ENCODE measurements around the gene SCN1B. TPM values are rescaled to one million over a fixed set of nuclear protein-coding genes. Genes with fewer than 3 reads are reported as not detected.

Gene SCN1B
- total RNA-seq, 4 donors from 2014 or later, result 194 to 469 (median 289) TPM

GRCh38 chr19:35059799-35060091 is 29.5 kb downstream of the SCN1B start:
- Histone ChIP-seq H3K27ac (no peak overlapping the region), H3K27me3 (no peaks in the 10 kb centered on the region), H3K4me3 (no peak overlapping the region), H3K9me3 (no peaks in the 10 kb centered on the region), H3K4me1 (peaks cover 16 to 30% of the 10 kb centered on the region in 2 donors), H3K36me3 (no peaks in the 10 kb centered on the region)
- in situ Hi-C loops (cut with MboI; ENCODE audit: low sequenced_read_pairs in 4 of 4), result loop anchor here in 1 of 4 donors (10.0 kb wide), 1 partner anchor 75 kb away; the partner anchor contains the start of genes FXYD1 and LGI4
- no peak for ATAC-seq
- intact Hi-C loops (cut with DNase I; ENCODE audit: low total_unique reads), result no loop called here
- TF ChIP-seq POLR2A (IDR thresholded peaks at IDR 0.05), result no peak
- TF ChIP-seq, protein P1, sequence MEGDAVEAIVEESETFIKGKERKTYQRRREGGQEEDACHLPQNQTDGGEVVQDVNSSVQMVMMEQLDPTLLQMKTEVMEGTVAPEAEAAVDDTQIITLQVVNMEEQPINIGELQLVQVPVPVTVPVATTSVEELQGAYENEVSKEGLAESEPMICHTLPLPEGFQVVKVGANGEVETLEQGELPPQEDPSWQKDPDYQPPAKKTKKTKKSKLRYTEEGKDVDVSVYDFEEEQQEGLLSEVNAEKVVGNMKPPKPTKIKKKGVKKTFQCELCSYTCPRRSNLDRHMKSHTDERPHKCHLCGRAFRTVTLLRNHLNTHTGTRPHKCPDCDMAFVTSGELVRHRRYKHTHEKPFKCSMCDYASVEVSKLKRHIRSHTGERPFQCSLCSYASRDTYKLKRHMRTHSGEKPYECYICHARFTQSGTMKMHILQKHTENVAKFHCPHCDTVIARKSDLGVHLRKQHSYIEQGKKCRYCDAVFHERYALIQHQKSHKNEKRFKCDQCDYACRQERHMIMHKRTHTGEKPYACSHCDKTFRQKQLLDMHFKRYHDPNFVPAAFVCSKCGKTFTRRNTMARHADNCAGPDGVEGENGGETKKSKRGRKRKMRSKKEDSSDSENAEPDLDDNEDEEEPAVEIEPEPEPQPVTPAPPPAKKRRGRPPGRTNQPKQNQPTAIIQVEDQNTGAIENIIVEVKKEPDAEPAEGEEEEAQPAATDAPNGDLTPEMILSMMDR (IDR thresholded peaks at IDR 0.05 in 4 of 5, conservative IDR thresholded peaks at IDR 0.05 in 1 of 5), result no peak
- DNase-seq, result no peak

DNA sequence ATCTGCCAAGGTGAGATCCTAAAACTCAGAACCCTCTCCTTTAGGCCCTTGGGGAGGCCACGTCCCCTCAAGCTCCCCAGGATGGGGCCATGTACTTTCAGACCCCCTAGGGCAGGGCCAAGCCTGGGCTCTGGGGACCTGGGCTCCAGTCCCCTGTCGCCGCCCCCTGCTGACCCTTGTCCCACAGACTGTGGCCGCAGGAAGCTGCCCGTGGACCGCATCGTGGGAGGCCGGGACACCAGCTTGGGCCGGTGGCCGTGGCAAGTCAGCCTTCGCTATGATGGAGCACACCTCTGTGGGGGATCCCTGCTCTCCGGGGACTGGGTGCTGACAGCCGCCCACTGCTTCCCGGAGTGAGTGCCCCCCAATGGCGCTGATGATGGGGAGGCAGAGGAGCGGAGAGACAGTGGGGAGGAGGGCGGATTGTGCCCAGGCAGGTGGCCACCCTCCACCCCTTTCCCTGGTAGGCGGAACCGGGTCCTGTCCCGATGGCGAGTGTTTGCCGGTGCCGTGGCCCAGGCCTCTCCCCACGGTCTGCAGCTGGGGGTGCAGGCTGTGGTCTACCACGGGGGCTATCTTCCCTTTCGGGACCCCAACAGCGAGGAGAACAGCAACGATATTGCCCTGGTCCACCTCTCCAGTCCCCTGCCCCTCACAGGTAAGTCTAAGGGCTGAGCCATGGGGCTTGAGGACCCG is 30.0 kb downstream of the SCN1B start:
- in situ Hi-C loops (cut with MboI; ENCODE audit: low sequenced_read_pairs in 4 of 4), result loop anchor here in 1 of 4 donors (10.0 kb wide), 1 partner anchor 74 kb away; the partner anchor contains the start of genes FXYD1 and LGI4

GRCh38 chr19:35061583-35062373 is 31.5 kb downstream of the SCN1B start:
- H3K27ac ChIP-seq, result peak overlapping the region in 3 of 4 donors; percentile 48 to 76 (median 65)
- in situ Hi-C loops (cut with MboI; ENCODE audit: low sequenced_read_pairs in 4 of 4), result loop anchor here in 1 of 4 donors (10.0 kb wide), 1 partner anchor 73 kb away; the partner anchor contains the start of genes FXYD1 and LGI4
- H3K36me3 ChIP-seq, result no peaks in the 10 kb centered on the region
- TF ChIP-seq, protein P1 (IDR thresholded peaks at IDR 0.05 in 4 of 5, conservative IDR thresholded peaks at IDR 0.05 in 1 of 5), result no peak
- TF ChIP-seq POLR2A (IDR thresholded peaks at IDR 0.05), result no peak
- no peaks in the 10 kb centered on the region for H3K27me3 ChIP-seq
- H3K4me1 ChIP-seq, result peaks cover 8 to 17% of the 10 kb centered on the region in 2 donors
- no peak overlapping the region for H3K4me3 ChIP-seq
- H3K9me3 ChIP-seq, result no peaks in the 10 kb centered on the region
- DNase-seq, result peak; percentile 52 to 72
- peak; percentile 92 for ATAC-seq
- intact Hi-C loops (cut with DNase I; ENCODE audit: low total_unique reads), result no loop called here

More for the DNA sequence above, 30.0 kb downstream of the SCN1B start:
- H3K4me1 ChIP-seq, result peaks cover 16 to 30% of the 10 kb centered on the region in 2 donors
- peak overlapping the region in 1 of 4 donors; percentile 76 for H3K27ac ChIP-seq
- ATAC-seq (no peak), DNase-seq (no peak)
- H3K4me3 ChIP-seq, result no peak overlapping the region
- intact Hi-C loops (cut with DNase I; ENCODE audit: low total_unique reads), result no loop called here
- no peaks in the 10 kb centered on the region for H3K9me3 ChIP-seq
- no peaks in the 10 kb centered on the region for H3K36me3 ChIP-seq
- no peaks in the 10 kb centered on the region for H3K27me3 ChIP-seq
- TF ChIP-seq, protein P1 (IDR thresholded peaks at IDR 0.05 in 4 of 5, conservative IDR thresholded peaks at IDR 0.05 in 1 of 5), result no peak
- TF ChIP-seq POLR2A (IDR thresholded peaks at IDR 0.05), result no peak

GRCh38 chr19:35062942-35063341 is 32.7 kb downstream of the SCN1B start:
- H3K27me3 ChIP-seq, result no peaks in the 10 kb centered on the region
- TF ChIP-seq, protein P1 (IDR thresholded peaks at IDR 0.05 in 4 of 5, conservative IDR thresholded peaks at IDR 0.05 in 1 of 5), result no peak
- no peak for TF ChIP-seq POLR2A (IDR thresholded peaks at IDR 0.05)
- no peaks in the 10 kb centered on the region for H3K36me3 ChIP-seq
- ATAC-seq, result peak in 1 of 2 donors; percentile 17
- H3K4me3 ChIP-seq, result no peak overlapping the region
- peak overlapping the region in 1 of 4 donors; percentile 10 for H3K27ac ChIP-seq
- in situ Hi-C loops (cut with MboI; ENCODE audit: low sequenced_read_pairs in 4 of 4), result loop anchor here in 1 of 4 donors (10.0 kb wide), 1 partner anchor 72 kb away; the partner anchor contains the start of genes FXYD1 and LGI4
- no peaks in the 10 kb centered on the region for H3K9me3 ChIP-seq
- intact Hi-C loops (cut with DNase I; ENCODE audit: low total_unique reads), result no loop called here
- no peak for DNase-seq
- peaks cover 14 to 21% of the 10 kb centered on the region in 2 donors for H3K4me1 ChIP-seq
